ENCODE results near the gene NAGK. TPM values are rescaled to one million over a fixed set of nuclear protein-coding genes. Genes with fewer than 3 reads are reported as not detected.

The NAGK gene
- total RNA-seq, 1 donor from 2014 or later, result 133 TPM

DNA sequence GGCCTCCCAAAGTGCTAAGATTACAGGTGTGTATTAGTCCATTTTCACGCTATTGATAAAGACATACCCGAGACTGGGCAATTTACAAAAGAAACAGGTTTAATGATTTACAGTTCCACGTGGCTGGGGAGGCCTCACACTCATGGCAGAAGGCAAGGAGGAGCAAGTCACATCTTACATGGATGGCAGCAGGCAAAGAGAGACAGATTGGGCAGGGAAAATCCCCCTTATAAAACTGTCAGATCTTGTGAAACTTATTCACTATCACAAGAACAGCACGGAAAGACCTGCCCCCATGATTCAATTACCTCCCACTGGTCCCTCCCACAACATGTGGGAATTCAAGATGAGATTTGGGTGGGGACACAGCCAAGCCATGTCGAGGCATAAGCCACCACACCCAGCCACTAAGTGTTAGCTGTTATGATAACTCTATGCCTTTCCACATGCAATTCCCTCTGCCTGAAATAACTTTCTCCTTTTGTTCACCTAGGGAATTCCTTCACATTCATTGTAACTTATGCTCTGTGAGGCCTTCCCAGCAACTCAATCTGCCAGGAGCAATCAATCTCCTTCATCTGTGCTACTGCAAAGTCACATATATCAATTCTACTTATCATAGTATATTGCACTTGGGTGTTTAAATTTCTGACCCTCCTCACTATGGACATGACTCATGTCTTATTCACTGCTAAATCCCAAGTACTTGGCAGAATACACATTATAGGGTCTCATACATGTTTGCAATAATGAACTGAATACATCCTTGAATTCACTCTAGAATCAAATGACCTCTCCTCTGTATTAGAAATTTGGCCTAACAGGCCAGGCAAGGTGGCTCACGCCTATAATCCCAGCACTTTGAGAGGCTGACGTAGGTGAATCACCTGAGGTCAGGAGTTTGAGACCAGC, 54.2 kb downstream of the NAGK start:
- DNase-seq (ENCODE audit: low read depth), result peak; percentile 31
- TF ChIP-seq EZH2 (IDR thresholded peaks at IDR 0.05; ENCODE audit: insufficient read depth, low read length), result no peak
- TF ChIP-seq, protein P1, sequence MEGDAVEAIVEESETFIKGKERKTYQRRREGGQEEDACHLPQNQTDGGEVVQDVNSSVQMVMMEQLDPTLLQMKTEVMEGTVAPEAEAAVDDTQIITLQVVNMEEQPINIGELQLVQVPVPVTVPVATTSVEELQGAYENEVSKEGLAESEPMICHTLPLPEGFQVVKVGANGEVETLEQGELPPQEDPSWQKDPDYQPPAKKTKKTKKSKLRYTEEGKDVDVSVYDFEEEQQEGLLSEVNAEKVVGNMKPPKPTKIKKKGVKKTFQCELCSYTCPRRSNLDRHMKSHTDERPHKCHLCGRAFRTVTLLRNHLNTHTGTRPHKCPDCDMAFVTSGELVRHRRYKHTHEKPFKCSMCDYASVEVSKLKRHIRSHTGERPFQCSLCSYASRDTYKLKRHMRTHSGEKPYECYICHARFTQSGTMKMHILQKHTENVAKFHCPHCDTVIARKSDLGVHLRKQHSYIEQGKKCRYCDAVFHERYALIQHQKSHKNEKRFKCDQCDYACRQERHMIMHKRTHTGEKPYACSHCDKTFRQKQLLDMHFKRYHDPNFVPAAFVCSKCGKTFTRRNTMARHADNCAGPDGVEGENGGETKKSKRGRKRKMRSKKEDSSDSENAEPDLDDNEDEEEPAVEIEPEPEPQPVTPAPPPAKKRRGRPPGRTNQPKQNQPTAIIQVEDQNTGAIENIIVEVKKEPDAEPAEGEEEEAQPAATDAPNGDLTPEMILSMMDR (IDR thresholded peaks at IDR 0.05; ENCODE audit: insufficient read depth, low read depth, low read length), result no peak
- FAIRE-seq, result no peak
- Mint-ChIP-seq H3K4me1 (ENCODE audit: low read depth, unreplicated experiment) (peaks cover 1% of the 10 kb centered on the region), H3K9me3 (ENCODE audit: unreplicated experiment) (peaks cover 2% of the 10 kb centered on the region), H3K27me3 (ENCODE audit: low read depth, unreplicated experiment) (no peaks in the 10 kb centered on the region), H3K36me3 (ENCODE audit: low read depth, unreplicated experiment) (peaks cover 30% of the 10 kb centered on the region), H3K4me3 (ENCODE audit: unreplicated experiment) (no peak overlapping the region), H3K27ac (ENCODE audit: unreplicated experiment) (no peak overlapping the region)
- Histone ChIP-seq H4K20me1 (ENCODE audit: insufficient read depth, low read length) (peaks cover 38% of the 10 kb centered on the region), H3K36me3 (ENCODE audit: insufficient read depth, low read length) (peaks cover 7% of the 10 kb centered on the region), H3K4me1 (ENCODE audit: insufficient read depth, low read length) (no peaks in the 10 kb centered on the region), H2AFZ (ENCODE audit: low read depth, low read length) (no peak overlapping the region), H3K9me3 (ENCODE audit: insufficient read depth, low read depth, low read length) (no peaks in the 10 kb centered on the region), H3K27me3 (ENCODE audit: insufficient read depth, low read length) (no peaks in the 10 kb centered on the region), H3K4me2 (ENCODE audit: low read length) (no peak overlapping the region), H3K9ac (ENCODE audit: low read length) (no peak overlapping the region), H3K79me2 (ENCODE audit: insufficient read depth, low read length) (peaks cover 19% of the 10 kb centered on the region), H3K4me3 (ENCODE audit: insufficient read depth, low read depth, low read length) (no peak overlapping the region), H3K27ac (ENCODE audit: low read depth, low read length) (no peak overlapping the region)

DNA sequence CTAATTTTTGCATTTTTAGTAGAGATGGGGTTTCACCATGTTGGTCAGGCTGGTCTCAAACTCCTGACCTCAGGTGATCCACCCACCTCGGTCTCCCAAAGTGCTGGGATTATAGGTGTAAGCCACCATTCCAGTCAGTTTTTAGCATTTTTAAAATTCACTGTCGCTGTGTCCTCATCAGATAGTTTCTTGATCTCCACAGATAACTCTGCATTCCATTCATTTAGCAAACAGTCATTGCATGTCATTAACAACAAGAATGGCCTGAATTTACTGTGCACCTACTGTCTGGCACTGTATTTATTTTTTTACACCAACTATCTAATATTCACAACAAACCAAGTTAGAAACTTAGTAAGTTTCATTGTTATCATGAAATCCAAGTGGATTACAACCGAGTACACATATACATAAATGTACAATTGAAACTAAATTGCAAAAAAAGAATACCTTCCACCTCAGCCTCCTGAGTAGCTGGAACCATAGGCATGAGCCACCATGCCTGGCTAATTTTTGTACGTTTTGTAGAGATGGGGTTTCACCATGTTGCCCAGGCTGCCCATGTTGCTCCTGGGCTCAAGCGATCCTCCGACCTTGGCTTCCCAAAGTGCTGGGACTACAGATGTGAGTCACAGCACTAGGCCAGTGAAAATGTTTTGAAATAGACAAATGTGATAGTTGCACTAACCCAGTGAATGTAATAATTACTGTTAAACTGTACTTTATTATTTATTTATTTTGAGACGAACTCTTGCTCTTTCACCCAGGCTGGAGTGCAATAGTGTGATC, 57.3 kb downstream of the NAGK start:
- no peaks in the 10 kb centered on the region for H3K27me3 Mint-ChIP-seq (ENCODE audit: low read depth, unreplicated experiment)
- peaks cover 4% of the 10 kb centered on the region for H3K4me1 Mint-ChIP-seq (ENCODE audit: low read depth, unreplicated experiment)
- no peak overlapping the region for H2AFZ ChIP-seq (ENCODE audit: low read depth, low read length)
- TF ChIP-seq, protein P1 (IDR thresholded peaks at IDR 0.05; ENCODE audit: insufficient read depth, low read depth, low read length), result no peak
- no peak for TF ChIP-seq EZH2 (IDR thresholded peaks at IDR 0.05; ENCODE audit: insufficient read depth, low read length)
- H3K9ac ChIP-seq (ENCODE audit: low read length), result no peak overlapping the region
- peaks cover 2% of the 10 kb centered on the region for H3K9me3 Mint-ChIP-seq (ENCODE audit: unreplicated experiment)
- H3K27me3 ChIP-seq (ENCODE audit: insufficient read depth, low read length), result no peaks in the 10 kb centered on the region
- peaks cover 49% of the 10 kb centered on the region for H3K79me2 ChIP-seq (ENCODE audit: insufficient read depth, low read length)
- DNase-seq (ENCODE audit: low read depth) (no peak), FAIRE-seq (no peak)
- no peaks in the 10 kb centered on the region for H3K9me3 ChIP-seq (ENCODE audit: insufficient read depth, low read depth, low read length)
- H3K4me3 Mint-ChIP-seq (ENCODE audit: unreplicated experiment), result no peak overlapping the region
- H3K4me1 ChIP-seq (ENCODE audit: insufficient read depth, low read length), result no peaks in the 10 kb centered on the region
- no peak overlapping the region for H3K4me3 ChIP-seq (ENCODE audit: insufficient read depth, low read depth, low read length)
- no peaks in the 10 kb centered on the region for H3K36me3 ChIP-seq (ENCODE audit: insufficient read depth, low read length)
- peaks cover 7% of the 10 kb centered on the region for H3K36me3 Mint-ChIP-seq (ENCODE audit: low read depth, unreplicated experiment)
- no peak overlapping the region for H3K27ac Mint-ChIP-seq (ENCODE audit: unreplicated experiment)
- H3K27ac ChIP-seq (ENCODE audit: low read depth, low read length), result no peak overlapping the region
- no peak overlapping the region for H3K4me2 ChIP-seq (ENCODE audit: low read length)
- peaks cover 18% of the 10 kb centered on the region for H4K20me1 ChIP-seq (ENCODE audit: insufficient read depth, low read length)

Measured in astrocyte (in vitro differentiated cells and primary cell).